TTC549 (cell line): ENCODE data around the gene NCOA1.
"Not testable (repeated sequence)": the region's sequence is repeated elsewhere in the genome, so short reads cannot be mapped to it uniquely, and the experiment has no call there.

Experiments
- FAIRE-seq: peaks from 2 replicates; lab custom pipeline; 2012; peaks lifted over from hg19 to GRCh38; lab: Jason Lieb, UNC

NCOA1 gene

GRCh38 chr2:24579053-24579803, 88.2 kb downstream of the NCOA1 start:
- no peak for FAIRE-seq

GRCh38 chr2:24580561-24580960, 89.5 kb downstream of the NCOA1 start:
- no peak for FAIRE-seq

DNA sequence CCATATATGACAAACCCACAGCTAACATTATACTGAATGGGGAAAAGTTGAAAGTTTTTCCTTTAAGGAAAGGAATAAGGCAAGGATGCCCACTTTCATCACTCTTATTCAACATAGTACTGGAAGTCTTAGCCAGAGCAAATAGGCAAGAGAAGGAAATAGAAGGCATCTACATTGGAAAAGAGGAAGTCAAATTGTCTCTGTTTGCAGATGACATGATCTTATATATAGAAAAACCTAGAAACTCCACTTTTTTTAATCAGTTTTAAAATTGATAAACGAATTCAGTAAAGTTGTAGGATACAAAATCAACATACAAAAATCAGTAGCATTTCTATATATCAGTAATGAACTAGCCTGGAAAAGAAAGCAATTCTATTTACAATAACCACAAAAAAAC, 90.9 kb downstream of the NCOA1 start:
- FAIRE-seq: not testable (repeated sequence)

GRCh38 chr2:24586955-24587354, 95.9 kb downstream of the NCOA1 start:
- FAIRE-seq: no peak

DNA sequence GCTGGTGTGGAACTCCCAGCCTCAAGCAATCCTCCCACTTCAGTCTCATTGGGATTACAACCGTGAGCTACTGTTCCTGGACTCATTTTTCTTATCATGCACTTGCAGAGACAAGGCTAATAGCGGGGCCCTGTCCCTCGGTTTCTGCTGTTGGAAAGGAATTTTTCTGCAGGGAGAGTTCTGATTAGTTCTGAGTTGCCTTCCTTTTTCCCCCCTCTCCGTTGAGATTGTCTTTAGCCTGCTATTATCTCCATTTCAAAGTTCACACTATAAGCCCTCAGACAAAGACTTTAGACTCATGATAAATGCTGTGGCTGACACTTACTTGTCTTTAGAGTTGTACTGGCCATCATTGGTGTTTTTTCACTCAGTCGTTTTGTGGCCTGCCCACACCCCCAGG, 97.2 kb downstream of the NCOA1 start:
- FAIRE-seq: no peak

- no peak for FAIRE-seq
These were observed 101.5 kb downstream of the NCOA1 start for GRCh38 chr2:24592441-24593100.

GRCh38 chr2:24594283-24594682, 103.2 kb downstream of the NCOA1 start:
- FAIRE-seq: no peak

DNA sequence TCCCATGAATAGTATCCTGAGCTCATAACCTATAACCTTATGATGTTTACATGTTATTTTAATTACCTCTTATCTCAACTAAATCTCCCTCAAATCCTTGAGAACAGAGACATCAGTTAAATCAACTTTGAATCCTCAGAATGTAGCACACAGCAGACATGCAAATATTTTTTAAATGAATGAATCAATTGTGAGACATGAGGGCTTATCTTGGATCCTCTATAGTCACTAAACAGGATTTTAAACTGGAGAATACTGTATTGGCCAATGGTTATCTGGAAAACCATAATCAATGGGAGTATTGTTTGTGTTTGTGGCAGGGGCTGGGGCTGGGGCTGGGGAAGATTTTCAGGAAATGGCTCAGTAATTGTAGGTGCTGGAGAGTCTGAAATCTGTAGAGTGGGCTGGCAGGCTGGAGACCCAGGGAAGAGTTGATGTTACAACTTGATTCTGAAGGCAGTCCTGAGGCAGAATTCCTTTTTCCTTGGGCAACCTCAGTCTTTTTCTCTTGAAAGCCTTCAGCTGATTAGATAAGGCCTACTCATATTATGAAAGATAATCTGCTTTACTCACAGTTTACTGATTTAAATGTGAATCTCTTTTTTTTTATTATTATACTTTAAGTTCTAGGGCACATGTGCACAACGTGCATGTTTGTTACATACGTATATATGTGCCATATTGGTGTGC, 106.3 kb downstream of the NCOA1 start:
- FAIRE-seq: no peak

GRCh38 chr2:24600140-24600539, 109.1 kb downstream of the NCOA1 start:
- not testable (repeated sequence) for FAIRE-seq

GRCh38 chr2:24611631-24612030, 120.6 kb downstream of the NCOA1 start:
- FAIRE-seq: no peak

- FAIRE-seq: peak; percentile 88
These were observed 122.2 kb downstream of the NCOA1 start for GRCh38 chr2:24613154-24613814.

GRCh38 chr2:24616616-24617015, 125.6 kb downstream of the NCOA1 start:
- no peak for FAIRE-seq

- no peak for FAIRE-seq
These were observed 126.4 kb downstream of the NCOA1 start for GRCh38 chr2:24617424-24617823.

- FAIRE-seq: no peak
These were observed 127.1 kb downstream of the NCOA1 start for GRCh38 chr2:24618144-24618543.

DNA sequence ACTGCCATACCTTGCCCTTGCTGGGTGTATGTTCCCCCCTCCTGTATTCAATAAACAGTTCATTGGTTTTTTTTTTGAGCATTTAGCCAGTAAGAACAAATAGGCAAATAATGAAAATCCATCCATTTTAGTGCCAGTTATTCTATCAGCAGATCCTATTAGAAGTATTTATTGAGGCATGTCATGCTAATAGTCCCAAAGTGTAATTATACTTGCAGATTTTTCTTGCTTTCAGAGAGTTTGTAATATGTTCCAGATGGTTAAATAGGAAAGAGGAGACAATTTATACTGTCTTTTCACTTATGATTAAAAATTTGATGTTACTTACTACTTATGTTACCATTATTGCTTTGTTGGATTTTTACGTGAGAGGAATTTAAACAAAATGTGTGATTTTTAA, 127.6 kb downstream of the NCOA1 start:
- FAIRE-seq: no peak

DNA sequence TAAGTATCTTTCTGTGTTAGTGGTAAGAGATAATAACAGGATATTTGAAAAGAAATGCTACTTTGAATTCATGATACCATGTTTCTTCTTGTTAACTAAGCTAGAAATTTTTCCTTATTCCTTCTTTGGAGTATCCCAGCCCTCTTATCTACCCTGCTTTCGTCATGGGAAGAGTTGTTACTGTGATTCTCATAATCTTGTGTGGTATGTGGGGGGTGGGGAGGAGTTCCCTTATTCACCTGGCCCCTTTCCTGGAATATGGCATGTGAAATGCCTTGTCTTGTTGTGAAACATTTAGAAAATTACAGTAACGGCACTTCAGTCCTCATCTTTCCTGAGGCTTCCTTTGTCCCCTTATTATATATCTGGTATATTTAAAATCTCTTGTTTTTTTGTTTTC, 129.9 kb downstream of the NCOA1 start:
- no peak for FAIRE-seq

DNA sequence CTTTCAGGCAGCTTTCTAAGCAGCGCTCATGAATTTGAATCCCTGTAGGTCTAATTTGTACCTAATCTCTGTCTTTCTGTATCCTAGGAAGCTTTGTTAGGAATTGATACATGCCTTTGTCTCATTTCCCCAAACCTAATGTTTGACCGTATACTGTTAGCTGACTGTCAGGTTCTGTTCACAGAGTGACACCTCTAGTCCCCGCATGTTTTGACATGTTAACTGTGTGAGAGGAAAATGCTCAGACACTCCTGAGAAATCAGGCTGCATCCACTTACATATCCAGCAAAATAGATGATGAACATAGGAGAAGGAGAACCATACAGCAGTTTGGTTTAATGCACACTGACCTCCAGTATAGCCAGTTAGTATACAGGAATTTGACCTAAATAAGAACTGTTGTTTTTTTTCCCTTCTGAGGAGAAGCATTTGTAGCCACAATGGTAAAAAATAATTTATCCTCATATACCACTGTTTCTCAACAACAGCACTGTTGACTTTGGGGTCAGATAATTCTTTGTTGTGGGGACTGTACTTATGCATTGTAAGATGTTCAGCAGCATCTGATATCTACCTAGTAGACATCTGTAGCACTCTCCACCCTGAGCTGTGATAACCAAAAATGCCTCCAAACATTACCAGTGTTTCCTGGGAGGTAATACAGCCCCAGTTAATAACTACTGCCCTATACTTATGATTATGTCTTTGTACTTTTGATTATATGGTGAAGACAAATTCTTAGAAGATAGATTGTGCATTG, 130.9 kb downstream of the NCOA1 start:
- FAIRE-seq: no peak

GRCh38 chr2:24623535-24623934, 132.5 kb downstream of the NCOA1 start:
- FAIRE-seq: no peak

DNA sequence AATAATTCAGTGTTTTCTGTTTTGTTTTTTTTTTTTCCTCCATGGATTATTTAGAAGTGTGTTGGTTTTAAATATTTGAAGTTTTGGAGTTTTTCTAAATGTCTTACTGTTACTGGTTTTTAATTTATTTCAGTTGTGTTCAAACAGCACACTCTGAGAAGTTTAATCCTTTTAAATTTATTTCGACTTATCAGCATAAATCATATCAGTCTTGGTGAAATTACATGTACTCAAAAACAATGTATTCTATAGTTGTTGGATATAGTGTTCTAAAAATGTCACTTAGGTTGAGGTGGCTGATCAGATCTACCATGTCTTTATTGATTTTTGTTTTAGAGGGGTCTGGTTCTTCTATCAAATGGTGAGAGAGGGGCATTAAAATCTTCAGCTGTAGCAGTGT, 134.7 kb downstream of the NCOA1 start:
- FAIRE-seq: no peak

- FAIRE-seq: no peak
These were observed 135.1 kb downstream of the NCOA1 start for GRCh38 chr2:24626131-24626530.

DNA sequence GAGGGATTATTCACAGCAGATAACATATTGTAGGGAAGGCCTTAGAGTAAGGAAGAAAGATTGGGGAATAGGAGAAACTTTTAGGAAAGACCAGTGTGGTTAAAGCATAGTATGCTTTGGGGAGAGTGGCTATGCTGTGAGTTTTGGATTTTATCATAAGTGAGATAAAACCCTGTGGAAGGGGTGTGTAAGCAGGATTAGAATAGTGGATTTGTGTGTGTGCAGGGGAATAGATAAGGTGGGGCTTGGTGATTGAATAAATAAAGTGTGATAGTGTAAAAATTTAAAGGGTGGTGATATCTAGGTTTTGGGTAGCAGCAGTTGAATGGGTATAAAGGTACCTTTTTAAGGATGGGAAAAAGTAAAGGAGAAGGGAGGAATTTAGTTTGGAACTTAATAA, 137.7 kb downstream of the NCOA1 start:
- no peak for FAIRE-seq

DNA sequence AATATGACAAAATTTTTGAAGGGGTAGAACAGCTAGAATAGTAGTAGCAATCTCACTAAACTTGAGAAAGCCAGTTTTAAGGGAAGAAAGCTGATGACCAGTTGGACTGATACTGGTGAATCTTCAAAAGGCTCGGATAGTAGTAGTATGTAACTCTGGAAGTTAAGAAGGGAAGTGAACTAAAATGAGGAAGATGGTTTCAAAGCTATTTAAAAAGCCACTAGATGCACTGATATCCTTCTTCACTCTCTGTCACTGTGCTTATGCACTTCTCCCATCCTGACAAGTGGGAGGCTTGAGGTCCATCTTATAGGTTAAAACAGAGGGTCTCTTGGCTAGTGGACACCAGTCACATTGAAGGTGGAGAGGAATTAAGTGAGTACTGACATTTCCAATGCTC, 141.1 kb downstream of the NCOA1 start:
- no peak for FAIRE-seq
